Prostate gland (tissue), 2 donors: ENCODE data around the gene CCNO. TPM values are rescaled to one million over a fixed set of nuclear protein-coding genes. Genes with fewer than 3 reads are reported as not detected.

Source experiments
- DNase-seq: peaks from one replicate; pipeline ENCODE4 v3.0.0-alpha.2; 2019; ENCODE audit warnings: low spot score
- H3K27ac ChIP-seq, 2 donors: fragments of 200-600 bp; sonication (generic); 2 replicates each; pipeline ENCODE4 v1.5.1; 2017 to 2019
- H3K27me3 ChIP-seq: fragments of 200-600 bp; sonication (generic); replicated peaks from 2 replicates; pipeline ENCODE4 v1.5.1; 2019; ENCODE audit not compliant: insufficient read depth
- H3K36me3 ChIP-seq, 2 donors: fragments of 200-600 bp; sonication (generic); 1 replicate in 1 of 2; 2 replicates in 1 of 2; pipeline versions ENCODE4 v1.5.1 to v1.8.1; 2017 to 2019
- H3K4me1 ChIP-seq: fragments of 200-600 bp; sonication (generic); replicated peaks from 2 replicates; pipeline ENCODE4 v1.5.1; 2019
- H3K4me3 ChIP-seq, 2 donors: fragments of 200-600 bp; sonication (generic); 2 replicates each; pipeline ENCODE4 v1.5.1; 2017 to 2019
- H3K9me3 ChIP-seq: fragments of 200-600 bp; sonication (generic); 2 replicates; pipeline ENCODE4 v1.5.1; 2017
- POLR2A ChIP-seq: fragments of 450-650 bp; IDR thresholded peaks from one replicate; pipeline ENCODE4 v1.6.1; 2016; ENCODE audit warnings: antibody characterized with exemption, mild to moderate bottlenecking
- POLR2AphosphoS5 ChIP-seq: sonication (generic); formaldehyde crosslinking; IDR thresholded peaks from one replicate; pipeline ENCODE4 v1.6.1; 2017; ENCODE audit warnings: antibody characterized with exemption
- WGBS: methylation state at CpG from one replicate; pipeline ENCODE4 v1.1.5; 2018; 5-methylcytosine and 5-hydroxymethylcytosine counted together
- intact Hi-C: fragments of 100-400 bp; cut with DNase I; formaldehyde crosslinking; loops from one replicate; pipeline ENCODE4 v1.14.2; 2022
- total RNA-seq, 2 donors: library from RNA; depleted of rRNA; stranded (reverse); fragments of >200 nt; gene quantifications; one replicate each; pipeline ENCODE4 v1.1.0, GENCODE V29; 2016
- TF ChIP-seq, protein P1 (sequence below), 4 experiments: fragments of 200-600 bp in 2 of 4; fragments of 450-650 bp in 2 of 4; sonication (generic) in 2 of 4; IDR thresholded peaks; 1 replicate in 3 of 4; 2 replicates in 1 of 4; pipeline ENCODE4 v1.5.1; 2016 to 2019; ENCODE audit warnings: antibody characterized with exemption in 4 of 4, mild to moderate bottlenecking in 2 of 4, moderate library complexity in 2 of 4

CCNO gene
- total RNA-seq, 2 donors from 2014 or later = 5.6 to 7.2 TPM

DNA sequence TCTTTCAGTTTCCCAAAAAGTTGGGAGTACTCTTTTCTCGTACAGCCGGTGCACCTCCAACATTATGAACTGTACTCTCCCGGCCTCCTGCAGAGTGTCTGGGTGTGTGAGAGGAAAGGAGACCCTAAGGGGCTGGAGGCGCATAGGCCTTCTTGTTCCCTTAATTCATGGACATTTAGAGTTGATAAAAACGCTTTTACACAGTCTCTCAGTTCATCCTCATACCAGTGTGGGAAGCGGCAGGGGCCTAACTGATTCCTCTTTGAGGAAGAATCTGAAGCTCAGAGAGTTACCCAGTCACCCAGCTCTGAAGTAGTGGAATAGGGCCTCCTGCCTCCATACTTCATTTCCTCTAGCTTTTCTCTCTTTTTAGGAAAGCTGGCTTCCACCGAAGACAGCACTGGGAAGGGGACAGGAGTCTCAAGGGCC, 9.6 kb downstream of the CCNO start:
- WGBS = 67% methylated on average over 7 of the region's 7 CpGs
- intact Hi-C loops = no loop called here
- H3K36me3 ChIP-seq = no peaks in the 10 kb centered on the region

DNA sequence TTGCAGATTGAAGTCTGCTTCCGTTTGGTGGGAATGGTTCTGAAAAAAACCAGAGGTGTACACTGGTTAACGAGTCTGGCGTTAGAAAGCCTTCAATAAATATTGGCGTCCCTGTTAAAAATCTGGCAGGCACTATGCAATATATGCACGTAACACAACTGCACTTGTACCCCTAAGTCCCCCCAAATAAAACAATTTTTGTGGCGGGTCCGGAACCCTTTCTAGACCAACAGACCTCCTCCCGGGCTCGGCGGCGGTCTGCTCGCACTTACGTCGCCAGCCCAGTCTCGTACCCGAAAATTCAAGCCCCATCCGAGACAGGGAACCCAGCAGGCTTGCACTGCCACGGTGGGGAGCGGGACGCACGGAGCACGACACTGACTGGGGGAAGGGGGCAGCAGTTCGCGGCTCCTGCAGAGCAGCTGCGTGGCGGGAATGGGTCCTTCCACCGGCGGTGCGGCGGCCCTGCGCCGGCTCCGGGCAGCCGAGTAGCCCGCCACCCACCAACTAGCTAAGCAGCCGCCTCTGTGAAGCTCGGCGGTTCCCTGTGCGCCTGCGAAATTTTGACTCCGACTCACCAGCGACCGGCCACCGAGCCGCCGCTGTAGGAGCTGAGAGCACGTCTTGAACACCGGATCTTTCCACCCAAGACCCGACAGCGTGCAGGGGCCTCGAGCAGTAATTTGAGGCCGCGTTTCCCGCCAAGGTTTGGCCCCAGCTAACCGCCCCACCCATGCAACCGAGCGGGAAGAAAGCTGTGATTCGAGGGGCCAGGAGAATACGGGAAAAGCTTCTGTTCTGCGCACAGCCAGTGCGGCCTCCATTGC, 10.2 kb downstream of the CCNO start:
- intact Hi-C loops = no loop called here
- Histone ChIP-seq H3K9me3 (no peaks in the 10 kb centered on the region), H3K36me3 (no peaks in the 10 kb centered on the region), H3K4me3 (no peak overlapping the region), H3K27ac (no peak overlapping the region), H3K27me3 (peaks cover 11% of the 10 kb centered on the region), H3K4me1 (peaks cover 3% of the 10 kb centered on the region)
- 32% methylated on average over 51 of the region's 61 CpGs for WGBS
- TF ChIP-seq POLR2A (no peak), POLR2AphosphoS5 (no peak)
- TF ChIP-seq, protein P1, sequence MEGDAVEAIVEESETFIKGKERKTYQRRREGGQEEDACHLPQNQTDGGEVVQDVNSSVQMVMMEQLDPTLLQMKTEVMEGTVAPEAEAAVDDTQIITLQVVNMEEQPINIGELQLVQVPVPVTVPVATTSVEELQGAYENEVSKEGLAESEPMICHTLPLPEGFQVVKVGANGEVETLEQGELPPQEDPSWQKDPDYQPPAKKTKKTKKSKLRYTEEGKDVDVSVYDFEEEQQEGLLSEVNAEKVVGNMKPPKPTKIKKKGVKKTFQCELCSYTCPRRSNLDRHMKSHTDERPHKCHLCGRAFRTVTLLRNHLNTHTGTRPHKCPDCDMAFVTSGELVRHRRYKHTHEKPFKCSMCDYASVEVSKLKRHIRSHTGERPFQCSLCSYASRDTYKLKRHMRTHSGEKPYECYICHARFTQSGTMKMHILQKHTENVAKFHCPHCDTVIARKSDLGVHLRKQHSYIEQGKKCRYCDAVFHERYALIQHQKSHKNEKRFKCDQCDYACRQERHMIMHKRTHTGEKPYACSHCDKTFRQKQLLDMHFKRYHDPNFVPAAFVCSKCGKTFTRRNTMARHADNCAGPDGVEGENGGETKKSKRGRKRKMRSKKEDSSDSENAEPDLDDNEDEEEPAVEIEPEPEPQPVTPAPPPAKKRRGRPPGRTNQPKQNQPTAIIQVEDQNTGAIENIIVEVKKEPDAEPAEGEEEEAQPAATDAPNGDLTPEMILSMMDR (IDR thresholded peaks at IDR 0.05) = no peak
- no peak for DNase-seq

More for the DNA sequence above, 9.6 kb downstream of the CCNO start:
- DNase-seq = no peak
- no peak for TF ChIP-seq POLR2A
- no peak for TF ChIP-seq POLR2AphosphoS5
- TF ChIP-seq, protein P1 (IDR thresholded peaks at IDR 0.05) = no peak
- Histone ChIP-seq H3K27ac (no peak overlapping the region), H3K4me3 (no peak overlapping the region), H3K9me3 (no peaks in the 10 kb centered on the region), H3K27me3 (peaks cover 11% of the 10 kb centered on the region), H3K4me1 (peaks cover 3% of the 10 kb centered on the region)

DNA sequence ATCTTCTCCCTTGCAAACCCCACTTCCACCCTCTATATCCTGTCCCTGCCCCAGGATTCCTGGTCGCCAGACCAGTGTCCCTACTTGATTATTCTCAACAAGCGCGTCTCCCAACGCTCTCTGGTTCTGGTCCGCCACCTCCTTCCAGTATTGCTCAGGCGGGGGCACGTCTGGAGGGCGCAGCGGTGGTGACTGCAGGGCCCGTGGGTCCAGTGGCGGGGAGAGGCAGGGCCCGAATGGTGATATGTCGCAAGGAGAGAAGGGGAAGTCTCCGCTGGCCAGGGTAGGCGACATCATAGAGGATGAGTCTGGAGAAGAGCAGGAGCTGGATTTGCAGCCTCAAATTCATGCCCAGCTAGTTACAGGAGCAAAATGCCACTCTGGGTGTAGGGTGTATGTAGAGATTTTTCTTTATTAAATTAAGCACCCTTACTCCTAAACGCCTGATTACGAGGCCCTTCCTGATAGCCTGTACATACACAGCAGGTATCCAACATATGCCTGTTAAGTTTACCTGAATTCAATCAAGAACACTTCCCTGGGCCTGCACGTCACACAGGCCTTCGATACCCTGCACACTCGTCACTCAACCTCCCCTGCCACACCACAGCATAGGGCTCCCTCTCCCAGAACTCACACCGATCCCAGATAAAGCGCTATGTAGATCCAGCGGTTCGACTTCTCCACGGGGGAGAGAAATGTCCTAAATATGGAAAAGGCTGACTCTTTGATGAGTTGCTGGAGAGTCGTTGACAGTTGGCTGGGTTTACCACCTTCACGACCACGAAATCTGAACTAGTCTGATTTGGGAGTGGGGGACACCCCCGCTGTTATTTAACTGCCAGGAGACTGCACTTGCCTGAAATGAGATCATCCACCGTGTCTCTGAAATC, 11.1 kb downstream of the CCNO start:
- no peak overlapping the region for H3K4me3 ChIP-seq
- no peak for DNase-seq
- H3K27me3 ChIP-seq = peaks cover 11% of the 10 kb centered on the region
- intact Hi-C loops = no loop called here
- no peaks in the 10 kb centered on the region for H3K36me3 ChIP-seq
- WGBS = 37% methylated on average over 30 of the region's 30 CpGs
- H3K27ac ChIP-seq = no peak overlapping the region
- TF ChIP-seq POLR2AphosphoS5 = no peak
- TF ChIP-seq POLR2A = no peak
- TF ChIP-seq, protein P1 (IDR thresholded peaks at IDR 0.05) = no peak
- peaks cover 3% of the 10 kb centered on the region for H3K4me1 ChIP-seq
- H3K9me3 ChIP-seq = no peaks in the 10 kb centered on the region

DNA sequence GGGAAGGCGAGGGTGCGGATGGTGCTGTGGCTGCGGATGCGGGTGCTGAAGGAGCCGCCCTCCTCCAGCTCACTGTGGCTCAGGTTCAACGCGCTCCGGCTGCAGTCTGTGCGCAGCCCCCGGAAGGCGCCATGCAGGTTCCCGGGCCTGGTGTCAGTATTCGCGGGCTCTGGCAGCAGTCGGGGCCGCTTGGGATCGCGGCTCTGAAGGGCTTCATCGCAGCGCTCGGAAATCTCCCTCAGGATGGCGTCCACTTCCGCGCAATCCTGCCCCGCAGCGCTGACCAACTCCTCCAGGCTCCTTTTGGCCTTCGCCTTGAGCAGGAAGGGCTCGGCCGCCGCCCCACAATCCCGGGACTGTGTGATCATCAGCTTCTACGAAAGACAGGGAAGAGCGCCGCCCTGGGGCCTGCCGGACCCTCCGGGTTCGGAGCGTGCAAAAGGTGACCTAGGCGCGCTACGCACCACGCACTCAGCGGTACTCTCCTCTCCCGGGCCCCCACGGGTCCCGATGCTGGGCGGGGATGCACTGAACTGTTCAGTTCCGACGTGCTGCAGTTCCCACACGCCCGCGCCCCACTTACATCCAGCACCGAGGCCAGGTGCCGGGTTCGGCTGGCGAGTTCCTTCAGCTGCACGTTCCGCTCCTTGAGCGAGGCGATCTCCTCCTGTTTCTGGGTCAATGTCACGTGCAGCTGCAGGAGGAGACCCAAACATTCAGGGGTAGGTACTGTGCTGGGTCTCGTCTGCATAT, 12.8 kb downstream of the CCNO start:
- Histone ChIP-seq H3K27me3 (peaks cover 11% of the 10 kb centered on the region), H3K4me3 (peak overlapping the region in 1 of 2 donors; percentile 11), H3K27ac (no peak overlapping the region), H3K36me3 (no peaks in the 10 kb centered on the region), H3K4me1 (no peaks in the 10 kb centered on the region), H3K9me3 (no peaks in the 10 kb centered on the region)
- WGBS = 7% methylated on average over 47 of the region's 62 CpGs
- DNase-seq = no peak
- TF ChIP-seq, protein P1 (IDR thresholded peaks at IDR 0.05) = peak in 1 of 4 experiments; percentile 13
- TF ChIP-seq POLR2AphosphoS5 = no peak
- no peak for TF ChIP-seq POLR2A
- intact Hi-C loops = no loop called here
